AG09309 (cell line): ENCODE data around the gene SAMD13.

Experiments
- DNase-seq: peaks from one replicate; pipeline ENCODE4 v3.0.0-alpha.2; 2010; ENCODE audit warnings: low read depth
- H3K4me3 ChIP-seq: 2 replicates; pipeline ENCODE4 v1.5.1; 2011; ENCODE audit warnings: mild to moderate bottlenecking, low read depth, low read length, moderate library complexity; ENCODE audit not compliant: control insufficient read depth
- CTCF ChIP-seq: IDR thresholded peaks from 2 replicates; pipeline ENCODE4 v1.5.1; 2011; ENCODE audit warnings: mild to moderate bottlenecking, low read depth, low read length, inconsistent platforms; ENCODE audit not compliant: insufficient read depth, control insufficient read depth; ENCODE audit errors: missing control alignments

The SAMD13 gene

DNA sequence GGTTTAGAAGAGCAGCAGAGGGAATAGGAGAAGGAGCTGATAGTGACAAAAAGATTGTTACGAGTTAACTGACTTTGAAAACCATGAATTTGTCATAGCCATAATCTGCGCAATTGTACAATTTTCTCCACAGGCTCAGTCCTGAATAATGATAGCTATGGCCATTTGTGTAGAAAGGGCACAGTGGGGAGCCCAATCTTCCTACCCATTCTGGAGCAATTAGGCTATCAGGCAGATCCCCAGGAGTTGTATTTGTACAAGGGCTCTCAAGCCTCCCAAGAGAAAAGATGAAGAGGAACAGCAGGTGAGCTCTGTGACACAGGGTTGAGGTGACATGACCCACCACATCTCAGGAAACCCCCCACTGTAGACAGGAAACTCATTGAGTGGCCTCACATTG, 42.1 kb upstream of the SAMD13 start:
- H3K4me3 ChIP-seq, result no peak overlapping the region
- DNase-seq, result no peak
- TF ChIP-seq CTCF, result no peak

DNA sequence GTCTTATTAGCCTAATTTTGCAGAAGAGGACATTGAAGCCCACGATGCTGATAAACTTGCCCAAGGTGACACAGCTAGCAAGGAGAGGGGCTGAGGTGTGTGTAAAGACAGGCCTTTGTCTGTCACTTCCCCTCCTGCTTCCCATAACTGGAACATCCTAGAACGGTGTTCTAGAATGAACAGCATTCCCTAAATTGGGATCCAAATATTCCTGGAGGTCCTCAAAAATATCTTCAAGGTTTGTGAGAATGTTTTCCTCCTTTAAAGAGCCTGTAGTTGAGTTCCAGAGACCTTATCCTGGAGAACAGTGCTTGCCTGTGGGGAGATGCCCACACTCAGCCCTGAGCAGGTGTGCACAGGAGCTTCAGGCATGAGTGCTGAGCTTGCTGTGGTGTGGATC, 41.5 kb upstream of the SAMD13 start:
- DNase-seq, result no peak
- TF ChIP-seq CTCF, result no peak
- no peak overlapping the region for H3K4me3 ChIP-seq

DNA sequence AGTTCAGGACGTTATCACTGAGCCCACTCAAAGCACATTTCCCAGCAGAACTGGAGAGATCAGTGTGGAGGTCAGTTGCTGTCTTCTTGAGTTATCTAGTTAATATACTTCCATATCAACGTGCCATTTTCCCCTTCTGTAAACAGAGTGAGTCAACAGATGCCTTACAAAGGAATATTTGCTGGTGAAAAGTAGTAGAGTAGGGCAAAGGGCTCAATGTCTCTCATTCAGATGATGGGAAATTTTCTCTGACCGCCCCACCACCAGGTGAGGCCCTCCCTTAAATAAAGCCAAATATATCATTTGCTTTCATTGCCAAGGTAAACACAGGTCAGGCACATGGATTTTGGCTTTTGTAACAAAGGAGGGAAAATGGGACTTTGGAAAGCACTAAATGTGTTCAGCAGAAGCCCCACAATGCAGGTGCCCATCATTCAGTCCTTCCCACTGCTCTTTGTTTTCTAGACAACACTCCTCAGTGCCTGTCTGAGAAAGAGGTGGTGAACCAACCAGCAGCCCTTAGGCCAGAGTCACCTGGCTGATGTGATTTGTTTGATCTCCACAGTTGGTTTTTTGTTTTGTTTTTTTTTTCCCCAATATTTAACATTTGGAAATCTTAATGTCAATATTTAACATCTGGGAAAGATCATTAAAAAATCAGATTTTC, 40.5 kb upstream of the SAMD13 start:
- H3K4me3 ChIP-seq, result no peak overlapping the region
- DNase-seq, result no peak
- no peak for TF ChIP-seq CTCF

- H3K4me3 ChIP-seq, result no peak overlapping the region
- TF ChIP-seq CTCF, result no peak
- DNase-seq, result no peak
These were observed 36.5 kb upstream of the SAMD13 start for GRCh38 chr1:84264961-84265360.

DNA sequence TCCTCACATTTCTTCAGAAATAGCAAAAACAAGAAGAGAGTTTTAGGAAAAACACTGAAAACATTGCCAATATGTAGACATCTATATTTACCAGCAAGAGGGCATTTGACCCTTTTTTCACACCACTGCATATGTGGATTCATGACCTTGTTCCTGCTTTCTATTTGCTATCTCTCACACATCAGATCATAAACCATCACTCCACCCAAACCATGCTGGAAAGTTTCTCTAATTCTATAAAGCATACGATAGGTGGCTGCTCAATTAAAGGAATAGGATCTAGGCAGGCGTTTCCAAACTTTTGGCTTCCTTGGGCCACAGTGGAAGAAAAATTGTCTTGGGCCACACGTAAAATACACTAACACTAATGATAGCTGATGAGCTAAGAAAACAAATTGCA, 35.6 kb upstream of the SAMD13 start:
- H3K4me3 ChIP-seq, result no peak overlapping the region
- TF ChIP-seq CTCF, result no peak
- no peak for DNase-seq

DNA sequence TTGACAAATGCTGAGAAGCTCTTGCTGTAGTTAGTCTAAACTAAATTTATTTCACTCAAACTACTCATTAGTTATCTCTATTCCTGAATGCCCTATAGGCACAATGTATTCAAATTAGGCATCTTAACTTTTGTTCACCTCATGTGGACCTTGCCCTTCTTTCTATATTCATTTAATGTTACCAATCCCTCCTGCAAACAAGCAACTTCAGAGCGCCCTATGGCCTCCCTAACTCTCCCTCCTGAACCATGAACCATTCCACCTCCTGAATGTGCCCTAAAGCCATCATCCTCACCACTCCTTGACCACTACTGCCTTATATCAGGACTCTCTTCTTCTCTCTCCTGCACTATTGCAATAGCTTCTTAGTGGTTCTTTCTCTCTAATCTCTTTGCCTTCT, 34.8 kb upstream of the SAMD13 start:
- DNase-seq, result no peak
- no peak overlapping the region for H3K4me3 ChIP-seq
- no peak for TF ChIP-seq CTCF

DNA sequence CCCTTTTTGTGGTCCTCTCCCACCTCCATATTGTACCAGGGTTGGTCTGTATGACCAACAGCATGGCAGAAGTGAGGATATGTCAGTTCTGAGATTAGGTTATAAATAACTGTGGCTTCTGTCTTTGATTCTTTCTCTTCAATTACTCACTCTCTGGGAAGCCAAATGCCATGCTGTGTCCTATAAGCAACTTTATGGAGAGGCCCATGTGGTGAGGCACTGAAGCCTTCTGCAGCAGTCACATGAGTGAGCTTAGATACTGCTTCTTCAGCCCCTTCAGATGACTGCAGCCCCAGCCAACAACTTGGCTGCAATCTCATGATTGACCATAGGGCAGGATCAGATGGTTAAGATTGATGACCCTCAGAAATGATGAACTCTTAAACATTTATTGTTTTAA, 34.0 kb upstream of the SAMD13 start:
- DNase-seq, result no peak
- no peak overlapping the region for H3K4me3 ChIP-seq
- no peak for TF ChIP-seq CTCF
